ENCODE data around the gene TMTC2.

DNA sequence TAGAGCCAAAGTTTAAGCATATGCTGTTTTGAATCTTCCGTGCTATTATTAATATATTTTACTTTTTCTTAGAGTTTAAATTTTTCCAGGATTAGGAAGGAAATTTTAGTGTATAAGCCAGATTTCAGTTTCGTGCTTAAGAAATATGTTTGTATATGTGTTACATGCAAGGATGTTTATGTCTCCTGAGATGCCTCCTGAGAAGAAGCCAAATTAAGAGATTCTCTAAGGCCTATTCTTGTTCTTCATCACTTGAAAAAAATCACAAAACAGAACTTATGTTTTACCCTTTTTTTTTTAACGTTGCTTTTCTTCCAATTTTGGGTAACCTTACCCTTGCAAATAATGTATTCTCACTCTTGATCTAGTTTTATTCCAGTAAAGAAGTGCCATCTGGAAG, 412.7 kb downstream of the TMTC2 start:
- TF ChIP-seq EZH2 (IDR thresholded peaks at IDR 0.05): no peak
- TF ChIP-seq POLR2AphosphoS5 (IDR thresholded peaks at IDR 0.05; ENCODE audit: borderline replicate concordance, low read depth, low read length): no peak
- TF ChIP-seq FOXP2 (optimal IDR thresholded peaks at IDR 0.05; ENCODE audit: control extremely low read depth, extremely low read length, insufficient read depth): no peak

Data from SK-N-MC (cell line).